Fibroblast of skin of left quadriceps (primary cell): ENCODE data around the gene PWWP2B.

Source experiments
- DNase-seq, 2 experiments: peaks; one replicate each; pipeline ENCODE4 v3.0.0-alpha.2; 2013; ENCODE audit warnings: low read depth in 2 of 2

The PWWP2B gene

DNA sequence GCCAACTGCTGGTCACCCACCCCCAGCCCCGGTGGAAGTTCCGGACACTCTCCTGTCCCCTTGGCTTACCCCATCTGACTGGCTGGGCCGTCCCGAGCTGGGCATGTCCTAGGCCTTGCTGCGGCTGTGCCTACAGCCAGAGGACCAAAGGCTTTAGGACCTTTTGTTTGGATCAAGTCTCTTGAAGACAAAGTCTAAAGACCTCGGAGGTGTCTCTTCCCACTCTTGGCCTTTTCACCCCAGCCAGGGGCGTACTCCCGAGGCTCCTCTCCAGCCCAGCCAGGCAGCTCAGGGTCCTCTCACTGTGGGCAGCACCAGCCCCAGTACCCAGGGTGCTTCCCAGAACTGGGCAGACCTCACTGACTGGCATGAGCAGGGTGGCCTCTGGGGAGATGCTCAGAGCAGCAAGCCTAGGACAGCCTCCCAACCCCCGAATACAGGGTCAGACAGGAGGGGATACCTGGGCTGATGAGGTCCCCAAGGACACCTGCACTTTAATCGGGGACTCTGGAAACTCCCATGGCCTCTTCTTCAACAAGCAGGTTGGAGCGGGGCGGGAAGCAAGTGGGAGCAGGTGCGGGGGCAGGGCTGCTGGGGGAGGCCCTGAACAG lies 2.7 kb upstream of the PWWP2B start:
- DNase-seq, result no peak

DNA sequence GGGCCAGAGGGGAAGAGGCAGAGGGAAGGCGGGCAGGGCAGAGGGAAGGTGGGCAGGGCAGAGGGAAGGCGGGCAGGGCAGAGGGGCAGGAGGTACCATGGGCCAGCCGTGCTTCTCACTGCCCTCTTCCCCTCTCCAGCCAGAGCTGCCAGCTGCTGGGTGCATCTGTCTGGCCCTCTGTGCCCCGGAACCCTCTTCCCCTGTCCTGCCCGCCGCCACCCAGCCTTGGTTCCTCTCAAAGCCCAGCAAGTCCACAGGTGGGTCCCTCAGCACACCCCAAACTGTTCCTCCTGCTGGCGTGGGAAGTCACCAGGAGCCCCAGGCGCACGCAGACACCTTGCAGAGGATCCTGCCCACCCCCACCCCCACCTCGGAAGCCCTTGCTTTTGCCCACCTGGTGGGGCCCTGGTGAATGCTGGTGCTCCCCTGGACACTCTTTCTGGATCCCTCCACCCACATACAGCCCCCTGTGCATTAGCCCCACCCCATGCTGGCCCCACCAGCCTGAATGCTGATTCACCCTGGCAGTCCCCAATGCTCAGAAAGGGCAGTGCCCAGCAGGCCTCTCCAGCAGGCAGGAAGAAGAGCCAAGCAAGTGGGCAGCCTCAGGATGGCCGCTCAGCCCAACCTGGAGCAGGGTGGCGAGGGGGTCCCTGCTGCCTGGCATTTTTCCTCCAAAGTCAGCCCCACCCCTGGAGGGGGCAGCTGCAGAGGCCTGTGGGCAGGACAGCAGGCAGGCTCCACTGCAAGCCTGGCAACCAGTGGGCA lies 1.9 kb upstream of the PWWP2B start:
- no peak for DNase-seq

DNA sequence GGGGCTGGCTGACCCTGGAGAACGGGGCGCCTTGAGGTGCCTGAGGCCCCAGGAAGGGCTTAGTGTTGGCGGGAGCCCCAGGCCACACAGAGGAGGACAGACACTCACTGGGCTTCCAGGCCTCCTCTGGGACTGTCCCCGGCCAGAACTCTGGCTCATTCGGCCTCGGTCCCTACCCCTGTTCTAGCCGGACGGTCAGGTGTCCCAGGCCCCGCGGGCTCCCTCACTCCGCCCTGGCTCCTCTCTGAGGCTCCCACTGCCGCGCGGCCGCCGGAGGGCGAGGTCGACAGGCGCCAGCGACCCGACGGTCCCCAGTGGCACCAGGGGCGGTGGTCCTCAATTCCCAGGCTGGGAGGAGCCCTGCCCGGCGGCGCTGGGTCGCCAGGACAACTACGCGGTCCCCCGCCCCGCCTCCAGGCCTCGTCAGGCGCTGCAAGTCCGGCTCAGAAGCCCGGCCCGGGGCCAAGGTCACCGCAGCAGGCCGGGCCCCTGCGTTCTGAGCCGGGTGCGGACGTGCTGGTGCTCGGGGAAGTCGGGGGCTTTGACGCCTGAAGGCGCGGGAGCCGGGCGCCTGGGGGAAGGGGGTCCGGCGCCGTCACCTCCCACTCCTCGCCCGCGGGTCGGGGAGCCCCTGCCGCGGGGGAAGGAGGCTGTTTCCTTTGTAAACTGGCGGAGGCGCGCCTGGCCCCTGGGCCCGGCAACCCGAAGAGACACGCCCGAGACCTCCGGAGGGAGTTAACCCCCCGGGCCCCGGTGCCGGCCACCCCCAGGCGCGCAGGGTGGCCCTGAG lies 1.1 kb upstream of the PWWP2B start:
- DNase-seq, result no peak

DNA sequence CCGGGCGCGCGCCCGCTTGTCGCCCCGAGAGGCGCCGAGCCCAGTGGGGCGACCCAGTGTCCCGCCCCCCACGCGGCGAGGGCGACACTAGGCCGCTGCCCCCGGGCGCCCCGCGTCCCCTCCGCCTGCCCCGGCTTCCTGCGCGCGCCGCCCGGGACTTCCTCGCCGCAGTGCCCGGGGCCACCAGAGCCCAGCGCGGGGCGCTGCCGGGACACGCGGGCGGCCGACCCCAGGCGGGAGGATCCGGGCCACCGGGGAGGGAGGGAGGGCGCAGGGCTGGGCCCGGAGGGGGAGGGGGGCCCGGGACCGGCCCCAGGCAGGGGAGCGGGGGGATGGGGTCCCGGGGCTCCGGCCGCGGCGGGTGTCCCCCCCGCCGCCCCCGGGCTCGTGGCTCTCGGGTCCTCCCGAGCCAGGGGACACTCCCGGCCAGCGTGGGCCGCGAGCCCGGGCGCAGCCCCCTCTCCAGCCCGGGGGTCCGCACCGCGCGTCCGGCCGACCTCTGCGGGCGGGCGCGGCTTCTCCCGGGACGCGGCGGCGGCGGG lies 435 bp upstream of the PWWP2B start:
- no peak for DNase-seq

DNA sequence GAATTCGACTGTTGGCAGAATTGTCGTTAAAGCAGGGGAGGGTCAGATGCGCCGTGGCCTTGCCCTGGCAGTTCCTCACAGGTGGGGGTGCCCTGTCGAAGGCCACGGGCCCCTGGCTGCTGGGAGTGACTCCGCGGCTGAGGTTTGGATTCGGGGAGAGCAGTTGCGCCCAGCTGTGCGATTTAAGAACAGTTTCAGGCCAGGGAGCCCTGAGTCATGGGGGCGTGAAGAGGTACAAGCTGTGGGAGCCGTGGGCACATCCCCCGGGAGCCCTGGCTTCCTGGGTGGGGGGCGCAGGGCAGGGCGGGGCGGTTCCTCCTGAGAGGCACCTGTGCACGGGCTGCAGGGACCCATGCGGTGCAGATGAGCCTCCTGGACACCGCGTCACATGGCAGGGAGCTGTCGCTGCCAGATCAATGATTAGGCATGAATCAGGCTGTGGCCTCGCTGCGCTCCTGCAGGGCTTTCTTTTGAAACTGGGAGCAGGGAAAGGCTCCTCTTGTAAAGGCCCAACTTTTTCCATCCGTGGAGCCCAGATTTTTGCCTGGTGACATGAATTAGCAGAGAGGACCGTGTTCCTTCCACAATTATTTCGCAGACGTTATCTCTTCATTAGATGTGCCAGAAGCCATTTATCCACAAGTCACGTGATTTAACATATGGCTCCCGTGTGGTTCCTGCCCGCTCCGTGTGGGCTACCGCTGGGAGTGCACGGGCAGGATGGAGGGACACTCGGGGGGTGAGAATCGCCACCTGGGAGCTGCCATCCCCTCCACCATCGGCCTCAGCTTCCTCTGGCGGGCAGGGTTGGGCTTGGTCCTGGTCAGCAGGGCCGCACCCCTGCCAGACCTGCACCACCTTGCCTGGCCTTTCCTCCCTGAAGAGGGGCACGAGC lies 918 bp downstream of the PWWP2B start:
- no peak for DNase-seq

DNA sequence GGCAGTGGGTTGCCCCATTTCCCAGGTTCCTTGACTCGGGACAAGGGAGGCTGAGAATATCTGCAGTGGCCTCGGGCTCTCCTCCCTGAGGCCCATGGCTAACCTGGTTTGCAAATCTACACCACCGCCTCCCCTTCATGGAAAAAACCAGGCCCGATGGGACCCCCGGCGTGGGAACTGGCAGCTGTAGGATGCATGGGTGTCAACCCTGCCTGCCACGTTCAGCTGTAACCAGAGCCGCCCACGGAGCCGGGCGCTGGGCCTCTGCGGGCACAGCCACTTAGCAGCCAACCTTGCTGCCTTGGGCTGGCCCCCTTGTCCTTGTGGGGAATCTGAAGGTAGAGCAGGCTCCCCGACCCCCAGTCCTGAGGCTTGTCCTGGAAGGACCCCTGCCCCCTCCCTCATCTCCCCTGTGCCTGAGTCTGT lies 1.6 kb downstream of the PWWP2B start:
- no peak for DNase-seq

DNA sequence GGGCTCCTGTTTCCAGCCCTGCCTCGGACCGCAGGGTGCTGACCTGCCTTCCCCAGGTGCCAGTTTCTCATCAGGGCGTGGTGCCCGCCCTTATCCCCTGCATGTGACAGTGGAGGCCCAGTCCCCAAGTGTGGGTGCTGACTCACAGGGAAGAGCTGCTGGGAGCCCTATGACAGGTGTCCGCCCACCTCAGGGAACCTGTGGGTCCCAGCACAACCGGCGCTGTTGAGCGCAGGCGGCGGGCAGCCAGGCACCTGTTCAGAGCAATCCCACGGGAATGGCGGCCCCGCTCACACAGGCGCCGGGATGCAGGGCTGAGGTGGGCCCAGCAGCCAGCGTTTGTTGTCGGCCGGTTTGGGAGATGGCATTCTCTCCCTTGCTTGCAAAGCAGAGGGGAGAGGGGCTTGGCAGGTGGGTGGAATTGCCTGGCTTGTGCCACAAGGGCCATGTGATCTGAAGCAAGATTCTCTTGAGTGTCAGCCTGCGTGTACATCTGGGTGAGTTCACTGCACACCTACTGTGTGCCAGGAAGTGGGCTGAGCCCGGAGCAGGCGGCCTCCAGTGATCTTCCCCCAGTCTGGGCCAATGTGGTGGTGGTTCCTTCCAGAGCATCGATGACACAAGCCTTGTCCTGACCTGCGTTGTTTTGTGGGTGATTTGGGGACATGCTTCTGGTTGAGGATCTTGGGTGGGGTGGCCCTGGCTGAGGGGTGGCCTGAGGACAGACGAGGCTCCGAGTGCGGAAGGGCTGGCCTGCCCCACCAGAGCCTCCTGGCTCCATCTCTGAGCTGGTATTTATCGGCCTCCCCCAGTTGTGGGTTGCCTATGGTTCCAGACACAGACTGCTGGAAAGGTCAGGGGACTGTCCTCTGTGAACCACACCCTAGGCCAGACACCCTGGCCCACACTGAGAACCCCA lies 2.4 kb downstream of the PWWP2B start:
- DNase-seq, result no peak

DNA sequence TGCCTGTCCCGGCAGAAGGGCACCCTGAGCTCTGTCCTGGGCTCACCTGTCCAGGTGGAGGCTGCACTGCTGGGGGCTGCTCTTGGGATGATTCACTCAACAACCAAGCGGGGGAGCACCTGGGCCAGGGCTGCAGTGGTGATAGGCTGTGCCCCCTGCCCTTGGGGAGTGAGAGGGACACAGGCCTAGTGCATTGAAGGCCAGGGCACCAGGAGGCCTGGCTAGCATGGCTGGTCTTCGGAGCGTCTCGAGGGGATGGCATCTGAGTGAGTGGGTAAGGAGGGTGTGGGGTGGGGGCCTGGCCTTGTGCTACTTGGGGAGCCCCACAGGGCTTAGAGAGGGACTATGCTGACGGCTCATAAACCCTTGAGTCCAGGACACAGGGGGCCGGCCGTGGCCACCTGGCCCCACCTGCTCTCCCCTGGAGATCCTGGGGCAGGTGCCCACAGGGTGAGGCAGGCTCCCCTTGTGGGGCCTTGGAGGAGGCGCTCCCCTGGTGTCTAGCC lies 3.1 kb downstream of the PWWP2B start:
- DNase-seq, result no peak

DNA sequence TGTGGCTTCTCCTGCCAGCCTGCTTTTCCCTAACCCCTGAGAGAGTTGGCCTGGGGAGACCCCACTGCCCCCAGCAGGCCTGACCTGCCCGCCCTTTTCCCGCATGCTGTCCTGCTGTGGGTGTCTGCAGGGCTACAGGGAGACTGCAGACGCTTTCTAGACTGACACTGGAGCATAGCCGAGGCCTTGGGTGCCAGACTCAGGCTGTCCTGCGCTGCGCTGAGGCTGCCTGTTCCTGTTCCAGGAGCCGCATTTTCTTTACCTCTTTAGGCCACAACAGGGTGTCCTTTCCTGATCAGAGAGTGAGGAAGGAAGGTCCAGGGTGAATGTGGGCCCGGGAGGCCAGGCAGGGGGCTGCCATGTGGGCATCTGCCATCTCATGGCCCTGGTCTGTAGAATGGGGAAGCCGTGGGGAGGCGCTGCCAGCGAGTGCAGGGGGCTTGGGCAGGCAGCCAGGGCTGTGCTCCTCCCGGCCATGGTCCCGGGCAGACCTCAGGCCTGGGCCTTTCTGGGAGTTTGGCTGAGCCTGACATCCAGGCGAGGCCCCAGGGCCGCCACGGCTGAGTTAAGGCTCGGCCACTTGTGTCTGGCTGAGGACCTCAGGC lies 3.6 kb downstream of the PWWP2B start:
- DNase-seq, result no peak

DNA sequence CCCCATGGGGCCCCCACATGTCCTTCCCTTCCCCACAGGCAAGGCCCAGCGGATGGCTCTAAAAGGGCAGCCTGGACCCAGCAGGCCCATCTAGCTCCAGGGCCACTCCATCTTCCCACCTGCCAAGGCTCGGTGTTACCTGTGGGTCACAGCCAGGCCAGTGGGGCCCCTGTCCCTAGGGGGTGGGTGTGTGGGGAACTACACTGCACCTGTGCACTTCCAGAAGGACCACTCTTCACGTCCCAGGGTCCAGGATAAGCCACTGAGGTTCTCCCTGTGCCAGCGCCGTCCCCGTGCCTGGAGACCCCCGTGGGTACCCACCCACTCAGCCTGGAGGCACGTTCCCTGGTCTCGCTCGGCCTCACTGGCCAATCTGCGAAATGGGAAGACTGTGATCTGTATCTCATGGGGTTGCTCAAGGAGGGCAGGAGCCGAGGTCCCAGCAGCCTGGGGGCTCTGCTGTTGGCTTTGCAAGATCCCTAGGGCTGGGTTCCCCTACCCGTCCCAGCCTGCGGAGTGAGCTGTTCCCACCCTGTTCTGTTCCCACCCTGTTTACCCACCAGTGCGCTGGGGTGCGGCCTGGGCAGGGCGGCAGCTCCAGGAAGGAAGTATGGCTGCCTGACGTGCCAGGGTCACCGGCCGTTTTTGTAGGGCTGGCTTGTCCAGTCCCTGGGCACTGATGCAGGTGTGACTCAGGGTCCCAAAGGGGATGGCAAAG lies 4.6 kb downstream of the PWWP2B start:
- DNase-seq, result no peak

DNA sequence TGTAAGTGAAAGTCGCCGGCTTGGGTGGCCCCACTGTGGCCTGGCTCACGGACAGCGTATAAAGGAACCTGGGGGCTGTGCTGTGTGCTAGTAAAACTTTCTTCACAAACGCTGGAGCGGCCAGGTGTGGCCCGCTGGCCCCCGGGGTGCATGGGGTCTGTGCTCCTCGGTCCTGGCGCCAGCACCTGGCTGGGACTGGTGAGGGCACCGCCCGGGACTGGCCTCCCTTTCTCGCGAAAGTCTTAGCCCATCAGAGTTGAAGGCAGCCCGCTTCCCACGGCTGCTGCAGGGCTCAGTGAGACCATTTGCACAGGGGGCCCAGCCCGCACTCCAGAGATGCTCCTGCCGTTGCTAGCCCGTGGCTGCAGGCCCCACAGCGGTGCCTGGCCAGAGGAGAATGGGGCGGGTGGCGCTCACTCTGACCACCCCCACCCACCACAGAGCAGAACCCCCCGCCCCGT lies 5.8 kb downstream of the PWWP2B start:
- no peak for DNase-seq

DNA sequence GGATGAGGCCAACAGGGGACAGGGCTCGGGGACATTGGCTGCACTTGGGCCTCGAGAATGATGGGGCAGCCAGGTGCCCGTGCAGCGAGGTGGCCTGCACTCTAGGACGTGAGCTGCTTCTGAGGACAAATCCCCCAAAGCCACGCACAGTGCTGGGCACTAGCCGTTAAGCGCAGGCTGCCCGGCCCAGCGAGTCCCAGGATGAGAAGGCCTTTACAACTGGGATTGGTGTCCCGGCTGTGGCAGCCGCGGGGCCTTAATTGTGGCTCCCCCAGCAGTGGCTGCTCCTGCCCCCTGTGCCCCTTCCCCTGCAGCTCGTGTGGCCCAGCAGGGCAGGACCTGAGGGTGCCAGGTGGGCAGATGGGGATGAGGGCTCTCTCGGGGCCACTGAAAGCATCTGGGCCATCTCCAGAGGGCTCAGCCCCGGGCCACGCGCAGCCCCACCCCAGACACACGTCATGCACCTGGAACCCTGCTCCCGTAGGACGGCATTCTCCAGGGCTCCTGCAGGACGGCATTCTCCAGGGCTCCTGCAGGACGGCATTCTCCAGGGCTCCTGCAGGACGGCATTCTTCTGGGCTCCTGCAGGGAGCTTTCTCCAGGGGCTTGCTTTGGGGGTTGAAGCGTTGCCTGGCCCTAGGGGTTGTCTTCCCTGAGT lies 6.6 kb downstream of the PWWP2B start:
- no peak for DNase-seq

DNA sequence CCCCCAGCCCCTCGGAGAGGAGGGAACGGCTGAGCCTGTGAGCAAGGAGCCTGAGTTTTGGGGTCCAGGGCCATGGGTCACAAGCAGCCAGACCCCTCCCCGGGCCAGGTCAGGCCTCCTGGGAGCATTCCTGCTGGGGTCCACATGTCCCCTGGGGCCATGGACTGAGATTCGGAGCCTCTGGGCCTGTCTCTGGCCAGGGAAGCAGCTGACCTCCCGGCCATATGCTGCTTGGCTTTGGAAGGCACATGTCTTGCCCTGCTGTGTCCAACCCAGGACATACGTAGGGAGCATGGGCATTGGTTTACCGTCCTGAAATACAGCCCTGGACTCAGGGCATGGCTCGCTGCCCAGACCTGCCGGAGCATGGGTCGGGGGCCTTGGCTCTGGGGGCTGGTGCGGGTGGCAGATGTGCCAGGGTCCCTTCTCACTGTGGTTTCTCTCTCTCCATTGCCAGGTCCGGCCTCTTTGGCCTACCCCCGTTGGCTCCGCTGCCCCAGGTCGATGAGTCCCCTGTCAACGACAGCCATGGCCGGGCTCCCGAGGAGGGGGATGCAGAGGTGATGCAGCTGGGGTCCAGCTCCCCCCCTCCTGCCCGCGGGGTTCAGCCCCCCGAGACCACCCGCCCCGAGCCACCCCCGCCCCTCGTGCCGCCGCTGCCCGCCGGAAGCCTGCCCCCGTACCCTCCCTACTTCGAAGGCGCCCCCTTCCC lies 7.3 kb downstream of the PWWP2B start:
- DNase-seq, result no peak

DNA sequence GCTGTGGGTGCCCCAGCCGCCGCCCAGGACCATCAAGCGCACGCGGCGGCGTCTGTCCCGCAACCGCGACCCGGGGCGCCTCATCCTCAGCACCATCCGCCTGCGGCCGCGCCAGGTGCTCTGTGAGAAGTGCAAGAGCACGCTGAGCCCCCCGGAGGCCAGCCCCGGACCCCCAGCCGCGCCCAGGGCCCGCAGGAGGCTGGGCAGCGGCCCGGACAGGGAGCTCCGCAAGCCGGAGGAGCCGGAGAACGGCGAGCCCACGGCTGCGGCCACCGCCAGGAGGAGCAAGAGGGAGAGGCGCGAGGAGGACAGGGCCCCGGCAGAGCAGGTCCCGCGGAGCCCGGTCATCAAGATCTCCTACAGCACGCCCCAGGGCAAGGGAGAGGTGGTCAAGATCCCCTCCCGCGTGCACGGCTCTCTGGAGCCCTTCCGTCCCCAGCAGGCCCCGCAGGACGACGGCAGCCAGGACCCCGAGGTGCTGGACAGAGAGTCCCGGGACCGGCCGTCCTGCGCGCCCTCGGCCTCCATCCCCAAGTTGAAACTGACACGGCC lies 8.0 kb downstream of the PWWP2B start:
- DNase-seq, result no peak

DNA sequence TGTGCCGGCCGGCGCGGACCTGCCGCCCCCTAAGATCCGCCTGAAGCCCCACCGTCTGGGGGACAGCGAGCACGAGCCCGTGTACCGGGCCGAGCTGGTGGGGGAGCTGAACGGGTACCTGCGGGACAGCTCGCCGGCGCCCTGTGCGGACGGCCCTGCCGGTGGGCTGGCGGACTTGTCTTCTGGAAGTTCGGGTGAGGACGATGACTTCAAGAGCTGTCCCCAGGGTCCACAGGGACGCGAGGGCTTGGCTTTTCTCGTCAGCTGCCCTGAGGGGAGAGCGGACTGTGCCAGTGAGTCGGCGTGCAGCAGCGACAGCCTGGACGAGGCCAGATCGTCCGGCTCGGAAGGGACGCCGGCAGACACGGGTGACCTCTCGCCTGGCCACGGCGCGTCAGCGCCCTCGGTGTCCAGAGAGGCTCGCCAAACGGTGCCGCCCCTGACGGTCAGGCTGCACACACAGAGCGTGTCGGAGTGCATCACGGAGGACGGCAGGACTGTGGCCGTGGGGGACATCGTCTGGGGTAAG lies 8.5 kb downstream of the PWWP2B start:
- no peak for DNase-seq

DNA sequence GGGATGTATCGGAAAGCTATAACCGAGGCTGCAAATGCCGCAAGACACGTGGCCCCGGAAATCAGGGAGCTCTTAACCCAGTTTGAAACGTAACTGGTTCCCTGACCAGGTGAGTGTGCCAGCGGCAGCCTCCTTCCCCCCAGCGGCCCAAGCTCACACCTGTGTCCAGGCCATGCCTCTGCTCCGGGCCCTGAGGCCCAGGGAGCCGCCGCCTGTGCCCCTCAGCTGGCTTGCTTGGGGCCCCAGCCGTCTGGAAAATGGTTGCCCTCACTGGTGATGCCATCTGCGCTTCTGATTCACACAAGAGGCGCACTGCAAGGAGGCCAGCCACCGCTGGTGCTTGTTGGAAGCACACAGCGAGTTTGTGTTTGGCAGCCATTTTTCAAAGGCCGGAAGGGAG lies 9.2 kb downstream of the PWWP2B start:
- DNase-seq, result no peak

DNA sequence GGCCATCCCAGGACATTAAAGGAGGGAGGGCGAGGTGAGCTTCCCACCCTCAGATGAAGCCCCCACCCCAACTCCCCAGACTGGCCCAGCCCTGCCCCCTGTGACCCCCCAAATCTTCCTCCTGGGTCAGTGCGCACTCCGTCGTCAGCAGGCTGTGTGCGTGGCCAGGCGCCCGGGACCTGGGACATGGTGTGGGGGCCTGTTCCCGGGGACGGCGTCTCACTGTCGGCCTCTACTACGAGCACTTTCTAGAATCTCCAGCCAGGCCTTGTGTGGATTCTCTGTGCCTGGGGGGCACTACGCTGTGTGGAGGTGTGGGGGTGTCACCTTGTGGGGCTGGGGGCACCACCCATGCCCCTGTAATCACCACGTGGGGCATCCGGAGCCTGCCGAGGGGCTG lies 9.8 kb downstream of the PWWP2B start:
- DNase-seq, result no peak
